Spleen (tissue), 7 donors: Measurements from ENCODE around the gene AJAP1.

Experiments
- CTCF ChIP-seq, 11 experiments: fragments of 200-600 bp in 7 of 11; fragments of 450-650 bp in 4 of 11; sonication (generic) in 4 of 11; IDR thresholded peaks in 8 of 11; conservative IDR thresholded peaks in 3 of 11; 1 replicate in 7 of 11; 2 replicates in 4 of 11; pipeline versions ENCODE4 v1.4.0 to v1.8.0; 2016 to 2021; ENCODE audit warnings: antibody characterized with exemption in 11 of 11, inconsistent platforms in 4 of 11, mild to moderate bottlenecking in 1 of 11
- POLR2A ChIP-seq, 3 donors: fragments of 450-650 bp; IDR thresholded peaks; one replicate each; pipeline ENCODE4 v1.5.1; 2017; ENCODE audit warnings: antibody characterized with exemption in 3 of 3, mild to moderate bottlenecking in 1 of 3
- donor health status: DM: no; HTN: no; CAD: no; lungs with moderate emphysema.
- donor health status: DM: no; HTN: no; CAD: no.
- donor health status: DM: no; HTN: no; CAD: no.

GRCh38 chr1:4697801-4698200 is 43.4 kb downstream of the AJAP1 start:
- TF ChIP-seq CTCF (IDR thresholded peaks at IDR 0.05 in 8 of 11, conservative IDR thresholded peaks at IDR 0.05 in 3 of 11) (no peak), POLR2A (IDR thresholded peaks at IDR 0.05) (no peak)
